Trophoblast cell (in vitro differentiated cells and primary cell): ENCODE results near the gene MCCC1.
A peak's percentile ranks its signal among the peaks of the same experiment; 100 is the strongest.

ENCODE experiments used
- DNase-seq, 2 donors: peaks; one replicate each; pipeline ENCODE4 v3.0.0-alpha.2; 2016
- H2AFZ ChIP-seq: 2 replicates; pipeline ENCODE4 v1.6.1; 2013; ENCODE audit warnings: low read length, moderate library complexity, mild to moderate bottlenecking; ENCODE audit not compliant: insufficient read depth, poor library complexity
- H2AK5ac ChIP-seq: 2 replicates; pipeline ENCODE4 v1.6.1; 2013; ENCODE audit warnings: mild to moderate bottlenecking, low read length
- H2BK120ac ChIP-seq: 2 replicates; pipeline ENCODE4 v1.6.1; 2013; ENCODE audit warnings: low read length, mild to moderate bottlenecking, moderate library complexity; ENCODE audit not compliant: insufficient read depth, poor library complexity
- H2BK12ac ChIP-seq: 2 replicates; pipeline ENCODE4 v1.6.1; 2013; ENCODE audit warnings: mild to moderate bottlenecking, low read length, moderate library complexity
- H2BK5ac ChIP-seq: 2 replicates; pipeline ENCODE4 v1.6.1; 2013; ENCODE audit warnings: low read length, low read depth, moderate library complexity, mild to moderate bottlenecking; ENCODE audit not compliant: poor library complexity
- H3K14ac ChIP-seq: 2 replicates; pipeline ENCODE4 v1.6.1; 2013; ENCODE audit warnings: mild to moderate bottlenecking, low read length
- H3K18ac ChIP-seq: 2 replicates; pipeline ENCODE4 v1.6.1; 2013; ENCODE audit warnings: mild to moderate bottlenecking, low read length
- H3K23ac ChIP-seq: 2 replicates; pipeline ENCODE4 v1.6.1; 2013; ENCODE audit warnings: low read length
- H3K27ac ChIP-seq: 2 replicates; pipeline ENCODE4 v1.5.1; 2013; ENCODE audit warnings: low read depth, mild to moderate bottlenecking, inconsistent platforms, low read length, moderate library complexity
- H3K27me3 ChIP-seq: 2 replicates; pipeline ENCODE4 v1.6.1; 2013; ENCODE audit warnings: inconsistent platforms, mild to moderate bottlenecking, low read length, moderate library complexity; ENCODE audit not compliant: insufficient read depth
- H3K36me3 ChIP-seq, 2 experiments: 1 replicate in 1 of 2; 2 replicates in 1 of 2; pipeline ENCODE4 v1.6.1; 2013; ENCODE audit warnings: low read length in 2 of 2, mild to moderate bottlenecking in 2 of 2, moderate library complexity in 1 of 2; ENCODE audit not compliant: insufficient read depth in 2 of 2, control insufficient read depth in 1 of 2
- H3K4ac ChIP-seq: 2 replicates; pipeline ENCODE4 v1.6.1; 2013; ENCODE audit warnings: low read depth, mild to moderate bottlenecking, low read length, moderate library complexity
- H3K4me1 ChIP-seq, 2 experiments: 1 replicate in 1 of 2; 2 replicates in 1 of 2; pipeline ENCODE4 v1.6.1; 2013; ENCODE audit warnings: low read length in 2 of 2, mild to moderate bottlenecking in 2 of 2, moderate library complexity in 1 of 2; ENCODE audit not compliant: insufficient read depth in 2 of 2, control insufficient read depth in 1 of 2
- H3K4me2 ChIP-seq: 2 replicates; pipeline ENCODE4 v1.6.1; 2013; ENCODE audit warnings: inconsistent platforms, mild to moderate bottlenecking, low read length, moderate library complexity
- H3K4me3 ChIP-seq: 2 replicates; pipeline ENCODE4 v1.5.1; 2013; ENCODE audit warnings: mild to moderate bottlenecking, low read depth, low read length, inconsistent platforms
- H3K79me1 ChIP-seq: one replicate; pipeline ENCODE4 v1.6.1; 2013; ENCODE audit warnings: low read length
- H3K79me2 ChIP-seq: 2 replicates; pipeline ENCODE4 v1.6.1; 2013; ENCODE audit warnings: low read length, mild to moderate bottlenecking; ENCODE audit not compliant: control insufficient read depth, insufficient read depth, poor library complexity
- H3K9ac ChIP-seq: 2 replicates; pipeline ENCODE4 v1.6.1; 2013; ENCODE audit warnings: mild to moderate bottlenecking, low read length
- H3K9me3 ChIP-seq: 2 replicates; pipeline ENCODE4 v1.6.1; 2013; ENCODE audit warnings: low read depth, mild to moderate bottlenecking, control low read depth, inconsistent platforms, low read length; ENCODE audit not compliant: insufficient read depth
- H4K12ac ChIP-seq: 2 replicates; pipeline ENCODE4 v1.6.1; 2013; ENCODE audit warnings: low read depth, mild to moderate bottlenecking, low read length, moderate library complexity
- H4K8ac ChIP-seq: 2 replicates; pipeline ENCODE4 v1.6.1; 2013; ENCODE audit warnings: low read depth, mild to moderate bottlenecking, low read length, moderate library complexity
- H4K91ac ChIP-seq: one replicate; pipeline ENCODE4 v1.6.1; 2013; ENCODE audit warnings: low read depth, mild to moderate bottlenecking, low read length, moderate library complexity
- WGBS: extraction: QIAGEN DNeasy Blood & Tissue Kit; methylation state at CpG from one replicate; pipeline ENCODE4 v1.1.7; 2013; ENCODE audit warnings: missing lambda C conversion rate; ENCODE audit not compliant: insufficient read length, insufficient coverage; ENCODE audit errors: extremely low coverage; 5-methylcytosine and 5-hydroxymethylcytosine counted together

The MCCC1 gene

DNA sequence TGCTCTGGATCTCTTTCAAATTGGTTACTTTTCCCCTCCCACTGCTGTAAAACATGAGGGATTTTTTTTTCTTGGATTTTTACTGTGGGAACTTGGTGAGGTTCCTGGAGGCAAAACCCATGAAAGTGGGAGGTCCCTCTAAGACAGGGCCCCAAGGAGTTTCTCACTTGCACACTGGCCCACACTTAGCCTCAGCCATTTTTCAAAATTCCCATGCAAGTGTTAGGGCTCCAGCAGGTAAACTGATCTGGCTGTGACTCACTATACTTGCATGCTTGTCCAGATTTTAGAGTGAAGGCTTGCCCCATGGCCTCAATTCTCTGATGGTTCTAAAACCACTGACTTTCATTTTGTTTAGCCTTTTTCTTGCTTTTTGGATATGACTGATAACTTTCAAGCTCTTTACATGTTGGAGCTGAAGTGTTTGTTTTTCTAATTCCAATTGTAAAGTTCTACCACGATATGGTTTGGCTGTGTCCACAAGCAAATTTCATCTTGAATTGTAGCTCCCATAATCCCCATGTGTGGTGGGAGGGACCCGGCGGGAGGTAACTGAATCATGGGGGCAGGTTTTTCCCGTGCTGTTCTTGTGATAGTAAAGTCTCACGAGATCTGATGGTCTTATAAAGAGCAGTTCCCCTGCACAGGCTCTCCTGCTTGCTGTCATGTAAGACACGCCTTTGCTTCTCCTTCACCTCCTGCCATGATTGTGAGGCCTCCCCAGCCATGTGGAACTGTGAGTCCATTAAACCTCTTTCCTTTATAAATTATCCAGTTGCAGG is 37.7 kb downstream of the MCCC1 start:
- no peak overlapping the region for H3K14ac ChIP-seq
- H2AK5ac ChIP-seq = no peak overlapping the region
- H3K23ac ChIP-seq = no peak overlapping the region
- H3K27me3 ChIP-seq = no peaks in the 10 kb centered on the region
- peaks cover 6 to 7% of the 10 kb centered on the region in 2 experiments for H3K36me3 ChIP-seq
- no peak overlapping the region for H3K4ac ChIP-seq
- no peak overlapping the region for H3K27ac ChIP-seq
- no peak overlapping the region for H2BK5ac ChIP-seq
- peaks cover 4% of the 10 kb centered on the region for H3K9me3 ChIP-seq
- no peak overlapping the region for H3K4me2 ChIP-seq
- no peak for DNase-seq
- no peak overlapping the region for H2BK12ac ChIP-seq
- WGBS = no CpG with 5 or more reads among the region's 6 CpGs
- no peak overlapping the region for H3K9ac ChIP-seq
- no peak overlapping the region for H3K4me3 ChIP-seq
- H2BK120ac ChIP-seq = no peak overlapping the region
- H3K18ac ChIP-seq = no peak overlapping the region
- no peak overlapping the region for H2AFZ ChIP-seq
- no peak overlapping the region for H4K8ac ChIP-seq
- no peaks in the 10 kb centered on the region for H3K79me2 ChIP-seq
- H4K12ac ChIP-seq = no peak overlapping the region
- H4K91ac ChIP-seq = no peak overlapping the region
- H3K79me1 ChIP-seq = no peaks in the 10 kb centered on the region
- H3K4me1 ChIP-seq = peaks cover 0 to 3% of the 10 kb centered on the region in 2 experiments

DNA sequence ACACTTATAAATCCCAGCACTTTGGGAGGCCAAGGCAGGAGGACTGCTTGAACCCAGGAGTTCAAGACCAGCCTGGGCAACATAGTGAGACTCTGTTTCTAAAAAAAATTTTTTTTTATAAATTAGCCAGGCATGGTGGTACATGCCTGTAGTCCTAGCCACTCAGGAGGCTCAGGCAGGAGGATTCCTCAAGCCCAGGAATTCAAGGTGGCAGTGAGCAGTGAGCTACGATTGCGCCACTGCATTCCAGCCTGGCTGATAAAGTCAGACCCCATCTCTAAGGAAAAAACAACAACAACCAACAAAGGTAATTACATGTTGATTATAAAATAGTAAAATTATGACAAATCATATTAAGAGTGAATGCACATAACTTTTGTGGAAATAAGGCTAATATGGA is 40.9 kb downstream of the MCCC1 start:
- H3K4me3 ChIP-seq = no peak overlapping the region
- H4K8ac ChIP-seq = no peak overlapping the region
- no peak overlapping the region for H2AK5ac ChIP-seq
- no peak overlapping the region for H3K14ac ChIP-seq
- H3K4me1 ChIP-seq = peaks cover 0 to 3% of the 10 kb centered on the region in 2 experiments
- no peak overlapping the region for H3K23ac ChIP-seq
- H2BK5ac ChIP-seq = no peak overlapping the region
- no peak overlapping the region for H2BK12ac ChIP-seq
- no peak overlapping the region for H3K27ac ChIP-seq
- no CpG with 5 or more reads among the region's 2 CpGs for WGBS
- no peak overlapping the region for H3K4ac ChIP-seq
- H3K79me1 ChIP-seq = no peaks in the 10 kb centered on the region
- H3K18ac ChIP-seq = no peak overlapping the region
- no peak overlapping the region for H3K9ac ChIP-seq
- no peak overlapping the region for H2BK120ac ChIP-seq
- peak; percentile 71 to 85 for DNase-seq
- H3K9me3 ChIP-seq = peaks cover 2% of the 10 kb centered on the region
- no peak overlapping the region for H3K4me2 ChIP-seq
- no peaks in the 10 kb centered on the region for H3K27me3 ChIP-seq
- no peaks in the 10 kb centered on the region for H3K79me2 ChIP-seq
- H4K91ac ChIP-seq = no peak overlapping the region
- no peak overlapping the region for H2AFZ ChIP-seq
- H4K12ac ChIP-seq = no peak overlapping the region
- peaks cover 0 to 2% of the 10 kb centered on the region in 2 experiments for H3K36me3 ChIP-seq

DNA sequence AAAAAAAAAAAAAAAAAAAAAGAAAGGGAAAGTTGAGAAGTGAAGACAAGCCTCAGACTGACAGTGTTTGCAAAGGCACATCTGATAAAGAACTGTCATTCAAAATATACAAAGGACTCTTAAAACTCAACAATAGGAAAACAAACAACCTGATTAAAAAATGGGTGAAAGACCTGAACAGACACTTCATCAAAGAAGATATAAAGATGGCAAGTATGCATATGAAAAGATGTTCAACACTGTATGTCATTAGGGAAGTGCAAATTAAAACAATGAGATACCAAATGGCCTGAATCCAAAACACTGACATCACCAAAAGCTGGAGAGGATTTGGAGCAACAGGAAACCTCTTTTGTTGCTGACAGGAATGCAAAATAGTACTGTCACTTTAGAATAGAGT is 48.6 kb downstream of the MCCC1 start:
- H3K4me3 ChIP-seq = no peak overlapping the region
- H3K14ac ChIP-seq = no peak overlapping the region
- H4K12ac ChIP-seq = no peak overlapping the region
- H4K8ac ChIP-seq = no peak overlapping the region
- H3K4me1 ChIP-seq = peaks cover 1 to 5% of the 10 kb centered on the region in 2 experiments
- H3K79me1 ChIP-seq = no peaks in the 10 kb centered on the region
- no peak overlapping the region for H2BK12ac ChIP-seq
- no peak overlapping the region for H3K27ac ChIP-seq
- H2BK120ac ChIP-seq = no peak overlapping the region
- H3K9ac ChIP-seq = no peak overlapping the region
- H3K36me3 ChIP-seq = peaks cover 6% of the 10 kb centered on the region in 2 experiments
- H2AK5ac ChIP-seq = no peak overlapping the region
- no peak overlapping the region for H2AFZ ChIP-seq
- H3K79me2 ChIP-seq = no peaks in the 10 kb centered on the region
- H3K4me2 ChIP-seq = no peak overlapping the region
- no peak overlapping the region for H2BK5ac ChIP-seq
- peaks cover 2% of the 10 kb centered on the region for H3K9me3 ChIP-seq
- no peak overlapping the region for H4K91ac ChIP-seq
- no peak overlapping the region for H3K4ac ChIP-seq
- H3K18ac ChIP-seq = no peak overlapping the region
- H3K27me3 ChIP-seq = no peaks in the 10 kb centered on the region
- no peak for DNase-seq
- H3K23ac ChIP-seq = no peak overlapping the region

DNA sequence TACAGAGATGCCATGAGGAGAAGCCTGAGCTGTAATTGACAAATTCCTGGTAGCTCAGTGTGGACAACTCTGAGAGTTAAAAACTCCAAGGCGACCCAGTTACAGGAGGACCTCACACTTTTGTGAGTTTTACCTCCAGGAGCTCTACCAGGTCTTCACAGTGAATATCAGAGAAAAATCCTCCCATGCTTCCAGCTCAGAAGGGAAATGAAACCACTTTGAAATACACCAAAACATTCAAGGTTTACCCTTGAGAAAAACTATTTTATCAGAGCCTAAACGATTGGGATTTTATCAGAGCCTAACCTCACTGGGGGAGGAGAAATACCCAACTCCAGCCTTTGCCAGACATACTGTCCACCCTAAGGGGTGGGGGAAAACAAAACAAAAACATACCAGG is 52.4 kb downstream of the MCCC1 start:
- no peak for DNase-seq

More for the DNA sequence above, 52.4 kb downstream of the MCCC1 start:
- Histone ChIP-seq H3K14ac (no peak overlapping the region), H2AFZ (no peak overlapping the region), H2BK120ac (no peak overlapping the region), H3K4ac (no peak overlapping the region), H3K36me3 (peaks cover 12 to 15% of the 10 kb centered on the region in 2 experiments), H2BK5ac (no peak overlapping the region), H2AK5ac (no peak overlapping the region), H3K9ac (no peak overlapping the region), H2BK12ac (no peak overlapping the region), H3K9me3 (peaks cover 2% of the 10 kb centered on the region), H3K23ac (no peak overlapping the region), H3K79me1 (no peaks in the 10 kb centered on the region), H3K18ac (no peak overlapping the region), H3K79me2 (no peaks in the 10 kb centered on the region), H4K91ac (no peak overlapping the region), H3K4me3 (no peak overlapping the region), H3K4me1 (peaks cover 1 to 5% of the 10 kb centered on the region in 2 experiments), H4K12ac (no peak overlapping the region), H3K4me2 (no peak overlapping the region), H3K27ac (no peak overlapping the region), H3K27me3 (no peaks in the 10 kb centered on the region), H4K8ac (no peak overlapping the region)
- no CpG with 5 or more reads among the region's 2 CpGs for WGBS
